ENCODE results near the gene FCER1G.

- TF ChIP-seq EZH2 (IDR thresholded peaks at IDR 0.05): no peak
- no peak for TF ChIP-seq POLR2AphosphoS5 (IDR thresholded peaks at IDR 0.05; ENCODE audit: borderline replicate concordance, low read depth, low read length)
- TF ChIP-seq FOXP2 (optimal IDR thresholded peaks at IDR 0.05; ENCODE audit: control extremely low read depth, extremely low read length, insufficient read depth): no peak
Observed at GRCh38 chr1:161261261-161262235, 46.5 kb downstream of the FCER1G start.
